ENCODE measurements around the gene NRAP.

The NRAP gene

GRCh38 chr10:113561214-113561613, 102.6 kb downstream of the NRAP start:
- DNase-seq (ENCODE audit: low read depth in 3 of 3), result no peak

- no peak for DNase-seq (ENCODE audit: low read depth in 3 of 3)
Measured at GRCh38 chr10:113560071-113560470, 103.8 kb downstream of the NRAP start.

GRCh38 chr10:113557903-113558321, 105.9 kb downstream of the NRAP start:
- DNase-seq (ENCODE audit: low read depth in 3 of 3), result no peak

- no peak for DNase-seq (ENCODE audit: low read depth in 3 of 3)
Measured at GRCh38 chr10:113557424-113557862, 106.4 kb downstream of the NRAP start.

GRCh38 chr10:113555751-113556150, 108.1 kb downstream of the NRAP start:
- no peak for DNase-seq (ENCODE audit: low read depth in 3 of 3)

- no peak for DNase-seq (ENCODE audit: low read depth in 3 of 3)
Measured at GRCh38 chr10:113555245-113555644, 108.6 kb downstream of the NRAP start.

- no peak for DNase-seq (ENCODE audit: low read depth in 3 of 3)
Measured at GRCh38 chr10:113554214-113554613, 109.6 kb downstream of the NRAP start.

GRCh38 chr10:113553149-113553548, 110.7 kb downstream of the NRAP start:
- DNase-seq (ENCODE audit: low read depth in 3 of 3), result no peak

GRCh38 chr10:113552701-113553100, 111.1 kb downstream of the NRAP start, which contains the start of gene HABP2:
Gene HABP2 (plus strand): TSS chr10:113553053. CDS start chr10:113553122, 69 bp downstream.
- DNase-seq (ENCODE audit: low read depth in 3 of 3), result no peak

GRCh38 chr10:113552014-113552413, 111.8 kb downstream of the NRAP start:
- no peak for DNase-seq (ENCODE audit: low read depth in 3 of 3)

GRCh38 chr10:113550365-113550764, 113.5 kb downstream of the NRAP start:
- no peak for DNase-seq (ENCODE audit: low read depth in 3 of 3)

- no peak for DNase-seq (ENCODE audit: low read depth in 3 of 3)
Measured at GRCh38 chr10:113549856-113550255, 114.0 kb downstream of the NRAP start.

GRCh38 chr10:113547426-113547825, 116.4 kb downstream of the NRAP start:
- DNase-seq (ENCODE audit: low read depth in 3 of 3), result no peak

- no peak for DNase-seq (ENCODE audit: low read depth in 3 of 3)
Measured at GRCh38 chr10:113544392-113544791, 119.4 kb downstream of the NRAP start.

- no peak for DNase-seq (ENCODE audit: low read depth in 3 of 3)
Measured at GRCh38 chr10:113543107-113543955, 120.5 kb downstream of the NRAP start.

- no peak for DNase-seq (ENCODE audit: low read depth in 3 of 3)
Measured at GRCh38 chr10:113541549-113541927, 122.3 kb downstream of the NRAP start.

GRCh38 chr10:113540845-113541548, 122.8 kb downstream of the NRAP start:
- no peak for DNase-seq (ENCODE audit: low read depth in 3 of 3)

GRCh38 chr10:113539789-113540188, 124.1 kb downstream of the NRAP start:
- DNase-seq (ENCODE audit: low read depth in 3 of 3), result no peak
